ENCODE results near the gene COPS6.

COPS6 gene

GRCh38 chr7:100106633-100107032 lies 17.9 kb downstream of the COPS6 start:
- in situ Hi-C loops (cut with HindIII; ENCODE audit: low sequenced_read_pairs), result no loop called here
- no peak for TF ChIP-seq CTCF (IDR thresholded peaks at IDR 0.05; ENCODE audit: low read depth, low read length, missing control alignments)
- DNase-seq (ENCODE audit: low read depth), result no peak
- H3K4me3 ChIP-seq (ENCODE audit: low read depth, low read length), result no peak overlapping the region

DNA sequence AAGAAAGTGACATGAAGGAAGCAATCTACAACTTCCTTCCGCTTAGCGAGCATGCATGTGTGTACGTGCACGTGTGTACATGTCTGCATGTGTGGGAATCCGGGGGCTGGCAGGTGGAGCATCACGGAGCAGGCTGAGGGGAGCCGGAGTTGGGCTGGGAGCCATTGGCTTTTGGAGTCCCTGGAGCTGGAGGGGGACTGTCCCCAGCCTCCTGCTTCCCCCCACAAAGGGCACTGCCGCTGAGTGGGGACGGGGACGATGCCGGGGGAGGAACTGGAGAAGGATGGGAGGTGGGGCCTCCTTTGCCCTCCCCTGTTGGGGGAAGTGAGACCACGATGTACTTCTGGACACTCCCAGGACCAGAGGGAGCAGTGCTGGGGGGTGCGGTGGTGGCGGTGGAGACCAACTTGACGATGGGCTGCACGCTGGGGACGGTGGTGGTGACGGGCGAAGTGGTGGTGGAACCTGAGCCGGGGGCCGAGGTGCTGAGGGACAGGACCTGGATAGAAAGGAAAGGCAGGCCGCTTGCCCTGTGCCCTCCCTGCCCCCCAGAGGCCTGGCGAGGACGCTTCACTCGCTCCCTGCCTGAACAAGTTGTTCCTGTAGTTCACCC lies 18.5 kb downstream of the COPS6 start:
- no peak for DNase-seq (ENCODE audit: low read depth)
- in situ Hi-C loops (cut with HindIII; ENCODE audit: low sequenced_read_pairs), result no loop called here
- H3K4me3 ChIP-seq (ENCODE audit: low read depth, low read length), result no peak overlapping the region
- TF ChIP-seq CTCF (IDR thresholded peaks at IDR 0.05; ENCODE audit: low read depth, low read length, missing control alignments), result no peak

DNA sequence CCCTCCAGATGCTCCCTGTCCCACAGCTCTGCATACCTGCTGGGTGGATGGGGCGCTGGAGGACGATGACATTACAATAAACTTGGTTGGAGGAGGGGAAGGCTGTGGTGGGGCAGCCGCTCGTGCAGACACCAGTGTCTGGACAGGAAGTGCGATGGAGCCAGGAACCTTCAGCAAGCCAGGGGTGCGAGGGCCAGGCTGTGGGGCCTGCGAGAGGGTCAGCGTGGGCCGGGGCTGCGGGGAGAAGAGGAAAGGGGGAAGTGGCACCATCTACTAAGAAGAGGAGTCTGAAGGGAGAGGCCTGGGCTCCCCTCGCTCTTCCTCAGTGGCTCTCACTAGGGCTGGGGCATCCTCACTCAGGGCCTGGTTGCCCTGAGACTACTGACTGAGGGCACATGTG lies 19.1 kb downstream of the COPS6 start:
- in situ Hi-C loops (cut with HindIII; ENCODE audit: low sequenced_read_pairs), result no loop called here
- no peak overlapping the region for H3K4me3 ChIP-seq (ENCODE audit: low read depth, low read length)
- DNase-seq (ENCODE audit: low read depth), result no peak
- TF ChIP-seq CTCF (IDR thresholded peaks at IDR 0.05; ENCODE audit: low read depth, low read length, missing control alignments), result no peak

GRCh38 chr7:100109521-100110163 lies 20.9 kb downstream of the COPS6 start:
- no peak for TF ChIP-seq CTCF (IDR thresholded peaks at IDR 0.05; ENCODE audit: low read depth, low read length, missing control alignments)
- DNase-seq (ENCODE audit: low read depth), result no peak
- in situ Hi-C loops (cut with HindIII; ENCODE audit: low sequenced_read_pairs), result no loop called here
- H3K4me3 ChIP-seq (ENCODE audit: low read depth, low read length), result no peak overlapping the region

DNA sequence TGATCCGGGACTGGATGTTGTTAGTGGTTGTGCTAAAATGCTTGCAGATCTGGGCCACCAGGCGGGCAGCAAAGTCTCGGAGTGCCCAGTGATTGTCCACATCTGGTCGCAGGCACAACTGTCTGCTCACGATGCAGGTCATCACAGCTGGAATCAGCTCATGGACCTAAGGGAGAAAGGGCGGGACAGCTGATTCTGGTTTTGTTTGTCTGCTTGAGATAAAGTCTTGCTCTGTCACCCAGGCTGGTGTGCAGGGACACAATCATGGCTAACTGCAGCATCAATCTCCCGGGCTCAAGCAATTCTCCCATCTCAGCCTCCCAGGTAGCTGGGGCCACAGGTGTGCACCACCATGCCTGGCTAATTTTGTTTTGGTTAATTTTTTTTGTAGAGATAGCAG lies 22.4 kb downstream of the COPS6 start:
- TF ChIP-seq CTCF (IDR thresholded peaks at IDR 0.05; ENCODE audit: low read depth, low read length, missing control alignments), result no peak

DNA sequence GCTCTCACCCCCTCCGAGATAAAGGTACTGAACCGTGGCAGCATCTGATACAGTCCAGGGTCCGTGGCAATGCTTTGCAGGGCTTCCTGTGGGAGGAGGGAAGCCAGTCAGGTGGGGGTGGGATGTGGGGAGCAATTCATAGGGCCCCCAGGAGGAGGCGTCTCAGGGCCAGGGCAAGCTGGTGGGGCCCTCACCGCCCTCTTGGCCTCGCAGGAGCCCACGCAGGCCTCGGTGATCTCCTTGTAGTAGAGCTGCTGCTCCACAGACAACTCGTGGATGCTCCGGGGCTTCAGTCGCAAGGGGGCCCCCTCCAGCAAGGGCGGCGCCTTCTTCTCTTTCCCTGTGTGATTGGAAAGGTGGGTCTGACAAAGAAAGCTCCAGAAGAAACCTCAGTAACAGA lies 23.1 kb downstream of the COPS6 start:
- no peak overlapping the region for H3K4me3 ChIP-seq (ENCODE audit: low read depth, low read length)
- DNase-seq (ENCODE audit: low read depth), result no peak
- no peak for TF ChIP-seq CTCF (IDR thresholded peaks at IDR 0.05; ENCODE audit: low read depth, low read length, missing control alignments)
- in situ Hi-C loops (cut with HindIII; ENCODE audit: low sequenced_read_pairs), result no loop called here

More for the DNA sequence above, 22.4 kb downstream of the COPS6 start:
- in situ Hi-C loops (cut with HindIII; ENCODE audit: low sequenced_read_pairs), result no loop called here
- DNase-seq (ENCODE audit: low read depth), result no peak
- H3K4me3 ChIP-seq (ENCODE audit: low read depth, low read length), result no peak overlapping the region
